IMR-90 (cell line): Measurements from ENCODE around the gene LAIR1. TPM values are rescaled to one million over a fixed set of nuclear protein-coding genes. Genes with fewer than 3 reads are reported as not detected.

Experiments
- ATAC-seq: fragments of 200-7000 bp; cut with Tn5 transposase; 2 replicates; pipeline ENCODE4 v1.9.1; 2020; ENCODE audit warnings: low read depth, mild to moderate bottlenecking, moderate library complexity
- BruUV-seq: library from RNA; stranded (reverse); fragments of 400-500 nt; replicated peaks from 2 replicates; lab custom pipeline; 2021; lab: Mats Ljungman, UMichigan
- CTCF ChIA-PET: fragments of 300-600 bp; formaldehyde crosslinking; extraction: SDS; loops from one replicate; lab custom pipeline; 2021; ENCODE audit warnings: antibody characterized with exemption; lab: Yijun Ruan, JAX
- POLR2A ChIA-PET: fragments of 300-600 bp; sonication (Branson Sonifier 250); formaldehyde crosslinking; loops from one replicate; lab custom pipeline; 2022; ENCODE audit warnings: antibody characterized with exemption; ENCODE audit not compliant: unreplicated experiment; lab: Charles Lee
- DNase-seq: peaks from one replicate; pipeline ENCODE4 v3.0.0; 2013
- H2AFZ ChIP-seq: replicated peaks from 2 replicates; pipeline ENCODE3; 2013; ENCODE audit warnings: low read length, mild to moderate bottlenecking; ENCODE audit not compliant: poor library complexity
- H2AK5ac ChIP-seq: 2 replicates; pipeline ENCODE4 v1.6.1; 2013; ENCODE audit warnings: low read depth, low read length, inconsistent platforms
- H2AK9ac ChIP-seq: replicated peaks from 2 replicates; pipeline ENCODE3; 2013; ENCODE audit warnings: mild to moderate bottlenecking, low read depth, low read length, moderate library complexity; ENCODE audit not compliant: poor library complexity
- H2BK120ac ChIP-seq: 2 replicates; pipeline ENCODE4 v1.6.1; 2013; ENCODE audit warnings: low read depth, low read length, inconsistent platforms
- H2BK15ac ChIP-seq: 3 replicates; pipeline ENCODE4 v1.6.1; 2013; ENCODE audit warnings: low read depth, low read length, inconsistent platforms
- H2BK20ac ChIP-seq: 2 replicates; pipeline ENCODE4 v1.6.1; 2013; ENCODE audit warnings: low read depth, mild to moderate bottlenecking, inconsistent platforms, low read length, moderate library complexity
- H2BK5ac ChIP-seq: 2 replicates; pipeline ENCODE4 v1.6.1; 2013; ENCODE audit warnings: mild to moderate bottlenecking, low read depth, low read length, inconsistent platforms; ENCODE audit not compliant: poor library complexity, severe bottlenecking
- H3K14ac ChIP-seq: replicated peaks from 2 replicates; pipeline ENCODE4 v1.6.1; 2013; ENCODE audit warnings: low read depth, low read length, inconsistent platforms
- H3K18ac ChIP-seq: 2 replicates; pipeline ENCODE4 v1.6.1; 2013; ENCODE audit warnings: low read depth, low read length, control low read depth
- H3K23ac ChIP-seq: 2 replicates; pipeline ENCODE4 v1.6.1; 2013; ENCODE audit warnings: low read depth, low read length, inconsistent platforms
- H3K27ac ChIP-seq: 2 replicates; pipeline ENCODE4 v1.5.1; 2013; ENCODE audit warnings: mild to moderate bottlenecking, control low read depth, low read length; ENCODE audit not compliant: insufficient read depth
- H3K27me3 ChIP-seq: 2 replicates; pipeline ENCODE4 v1.6.1; 2013; ENCODE audit warnings: low read length; ENCODE audit not compliant: control insufficient read depth, insufficient read depth
- H3K36me3 ChIP-seq: 2 replicates; pipeline ENCODE4 v1.6.1; 2013; ENCODE audit warnings: low read length, mixed read lengths; ENCODE audit not compliant: control insufficient read depth, insufficient read depth
- H3K4ac ChIP-seq: 2 replicates; pipeline ENCODE4 v1.6.1; 2013; ENCODE audit warnings: low read depth, low read length, inconsistent platforms
- H3K4me1 ChIP-seq: 2 replicates; pipeline ENCODE4 v1.6.1; 2013; ENCODE audit warnings: low read length, mixed read lengths; ENCODE audit not compliant: control insufficient read depth, insufficient read depth
- H3K4me2 ChIP-seq: 2 replicates; pipeline ENCODE4 v1.6.1; 2013; ENCODE audit warnings: low read depth, mild to moderate bottlenecking, control low read depth, low read length, moderate library complexity
- H3K4me3 ChIP-seq: 2 replicates; pipeline ENCODE4 v1.5.1; 2013; ENCODE audit warnings: low read depth, mild to moderate bottlenecking, control low read depth, low read length, moderate library complexity; ENCODE audit not compliant: insufficient read depth
- H3K56ac ChIP-seq: 2 replicates; pipeline ENCODE4 v1.6.1; 2013; ENCODE audit warnings: low read length, inconsistent platforms; ENCODE audit not compliant: insufficient read depth; ENCODE audit errors: extremely low read depth
- H3K79me1 ChIP-seq, 2 experiments: 2 replicates each; pipeline ENCODE4 v1.6.1; 2013; ENCODE audit warnings: low read length in 2 of 2, inconsistent platforms in 1 of 2, low read depth in 1 of 2
- H3K9ac ChIP-seq: 2 replicates; pipeline ENCODE4 v1.6.1; 2013; ENCODE audit warnings: low read depth, low read length, control low read depth
- H3K9me1 ChIP-seq: 2 replicates; pipeline ENCODE4 v1.6.1; 2013; ENCODE audit warnings: low read length, inconsistent platforms; ENCODE audit not compliant: insufficient read depth
- H3K9me3 ChIP-seq: 2 replicates; pipeline ENCODE4 v1.6.1; 2013; ENCODE audit warnings: low read length; ENCODE audit not compliant: control insufficient read depth, insufficient read depth
- H4K20me1 ChIP-seq: 2 replicates; pipeline ENCODE4 v1.6.1; 2013; ENCODE audit warnings: low read length, inconsistent platforms; ENCODE audit not compliant: insufficient read depth
- H4K5ac ChIP-seq: 2 replicates; pipeline ENCODE4 v1.6.1; 2013; ENCODE audit warnings: mild to moderate bottlenecking, low read depth, low read length, control low read depth
- H4K8ac ChIP-seq, 2 experiments: 2 replicates each; pipeline ENCODE4 v1.6.1; 2013; ENCODE audit warnings: low read depth in 2 of 2, low read length in 2 of 2, control low read depth in 1 of 2, inconsistent platforms in 1 of 2
- H4K91ac ChIP-seq: 2 replicates; pipeline ENCODE4 v1.6.1; 2013; ENCODE audit warnings: low read depth, low read length, inconsistent platforms; ENCODE audit not compliant: insufficient read depth
- BHLHE40 ChIP-seq: fragments of 150-350 bp; IDR thresholded peaks from 2 replicates; pipeline ENCODE4 v1.6.1; 2016; ENCODE audit warnings: mild to moderate bottlenecking, low read depth, low read length
- CEBPB ChIP-seq: IDR thresholded peaks from 2 replicates; pipeline ENCODE4 v1.6.1; 2012; ENCODE audit warnings: low read depth, low read length, improper control_type of control experiment
- CHD1 ChIP-seq: IDR thresholded peaks from 2 replicates; pipeline ENCODE4 v1.6.1; 2012; ENCODE audit warnings: low read depth, low read length, improper control_type of control experiment
- ELK1 ChIP-seq: fragments of 150-350 bp; IDR thresholded peaks from 2 replicates; pipeline ENCODE4 v1.6.1; 2016; ENCODE audit warnings: low read depth, mild to moderate bottlenecking, low read length, moderate library complexity, borderline replicate concordance
- FOS ChIP-seq: fragments of 150-350 bp; IDR thresholded peaks from 2 replicates; pipeline ENCODE4 v1.6.1; 2016; ENCODE audit warnings: low read depth, low read length
- MAFK ChIP-seq: IDR thresholded peaks from 2 replicates; pipeline ENCODE4 v1.6.1; 2012; ENCODE audit warnings: low read depth, low read length, improper control_type of control experiment
- MAZ ChIP-seq: IDR thresholded peaks from 2 replicates; pipeline ENCODE4 v1.6.1; 2012; ENCODE audit warnings: low read depth, mild to moderate bottlenecking, low read length, improper control_type of control experiment, moderate library complexity, borderline replicate concordance
- MXI1 ChIP-seq: IDR thresholded peaks from 2 replicates; pipeline ENCODE4 v1.6.1; 2012; ENCODE audit warnings: low read depth, mild to moderate bottlenecking, low read length, moderate library complexity, borderline replicate concordance
- NFE2L2 ChIP-seq: fragments of 150-350 bp; IDR thresholded peaks from 2 replicates; pipeline ENCODE4 v1.6.1; 2016; ENCODE audit warnings: low read depth, mild to moderate bottlenecking, low read length
- POLR2A ChIP-seq: IDR thresholded peaks from 2 replicates; pipeline ENCODE4 v1.6.1; 2012; ENCODE audit warnings: mild to moderate bottlenecking, low read depth, low read length
- RAD21 ChIP-seq: IDR thresholded peaks from 2 replicates; pipeline ENCODE4 v1.6.1; 2012; ENCODE audit warnings: low read length, improper control_type of control experiment
- RCOR1 ChIP-seq: IDR thresholded peaks from 2 replicates; pipeline ENCODE4 v1.6.1; 2012; ENCODE audit warnings: mild to moderate bottlenecking, low read length, improper control_type of control experiment; ENCODE audit not compliant: insufficient replicate concordance
- RFX5 ChIP-seq: IDR thresholded peaks from 2 replicates; pipeline ENCODE4 v1.8.0; 2012; ENCODE audit warnings: low read depth, mild to moderate bottlenecking, low read length, moderate library complexity
- SMC3 ChIP-seq: fragments of 150-350 bp; IDR thresholded peaks from 2 replicates; pipeline ENCODE4 v1.6.1; 2016; ENCODE audit warnings: low read depth, mild to moderate bottlenecking, antibody characterized with exemption, low read length, moderate library complexity
- WGBS, 2 experiments: methylation state at CpG; one replicate each; pipeline versions ENCODE4 v1.1.5 to v1.1.7; 2013; ENCODE audit warnings: missing lambda C conversion rate in 2 of 2; ENCODE audit not compliant: insufficient read length in 1 of 2; ENCODE audit errors: extremely low coverage in 2 of 2; 5-methylcytosine and 5-hydroxymethylcytosine counted together
- dilution Hi-C: fragments of 300-500 bp; cut with HindIII; formaldehyde crosslinking; loops from one replicate; pipeline ENCODE4 v1.14.3; 2018; ENCODE audit warnings: low sequenced_read_pairs; ENCODE audit not compliant: unreplicated experiment
- in situ Hi-C: fragments of 300-500 bp; cut with MboI; formaldehyde crosslinking; loops from 3 replicates; pipeline ENCODE4 v1.14.3; 2019; ENCODE audit warnings: low sequenced_read_pairs, inconsistent platforms, mixed read lengths
- intact Hi-C: fragments of 100-400 bp; cut with micrococcal nuclease; formaldehyde crosslinking; loops from 2 replicates; pipeline ENCODE4 v1.10.0; 2022
- polyA plus RNA-seq, 3 experiments: library from polyadenylated mRNA; depleted of rRNA; stranded (reverse); fragments of >200 nt; gene quantifications; 2 replicates each; pipeline ENCODE4 v1.2.3, GENCODE V29; 2012; ENCODE audit warnings: low replicate concordance in 1 of 3
- total RNA-seq: library from RNA; depleted of rRNA; stranded (reverse); fragments of >200 nt; gene quantifications from 2 replicates; pipeline ENCODE4 v1.2.3, GENCODE V29; 2012
- TF ChIP-seq, protein P1 (sequence below): fragments of 150-350 bp; IDR thresholded peaks from 2 replicates; pipeline ENCODE4 v1.6.1; 2017; ENCODE audit warnings: mild to moderate bottlenecking, antibody characterized with exemption, low read length, low read depth

LAIR1 gene
- total and polyA plus RNA-seq, 2 of the 4 experiments (the other 2 are of a cell fraction), result not detected

DNA sequence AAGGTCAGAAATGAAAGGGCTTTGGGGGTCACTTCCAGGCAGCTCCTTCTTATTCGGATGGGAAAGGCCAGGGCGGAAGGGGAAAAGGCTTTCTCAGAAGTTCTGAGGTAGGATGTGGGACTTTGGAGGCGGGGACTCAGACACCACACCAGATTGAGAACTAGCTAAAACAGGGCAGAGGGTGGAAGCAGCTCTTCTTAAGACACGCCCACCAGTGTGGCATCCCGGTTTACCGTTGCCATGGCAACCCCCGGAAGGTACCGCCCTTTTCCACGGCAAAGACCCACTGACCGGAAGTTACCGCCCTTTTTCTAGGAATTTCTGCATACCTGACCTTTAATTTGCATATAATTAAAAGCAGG is 48.0 kb downstream of the LAIR1 start (continued):
- TF ChIP-seq ELK1 (no peak), POLR2A (no peak)

GRCh38 chr19:54315956-54316355 is 48.8 kb downstream of the LAIR1 start:
- BruUV-seq, result no TSS peak
- H3K9ac ChIP-seq, result no peak overlapping the region
- no peak overlapping the region for H4K8ac ChIP-seq
- no peak overlapping the region for H3K14ac ChIP-seq
- H3K27me3 ChIP-seq, result no peaks in the 10 kb centered on the region
- no peak overlapping the region for H2BK120ac ChIP-seq
- H2BK5ac ChIP-seq, result no peak overlapping the region
- H4K5ac ChIP-seq, result no peak overlapping the region
- no peaks in the 10 kb centered on the region for H3K36me3 ChIP-seq
- no peaks in the 10 kb centered on the region for H3K9me1 ChIP-seq
- H3K4me2 ChIP-seq, result no peak overlapping the region
- ATAC-seq, result no peak
- TF ChIP-seq CEBPB (no peak), FOS (no peak), RAD21 (no peak), ELK1 (no peak), BHLHE40 (no peak), NFE2L2 (no peak), POLR2A (no peak), MXI1 (no peak), RFX5 (no peak), CHD1 (no peak), SMC3 (no peak), MAZ (no peak), MAFK (no peak), RCOR1 (no peak)
- TF ChIP-seq, protein P1, sequence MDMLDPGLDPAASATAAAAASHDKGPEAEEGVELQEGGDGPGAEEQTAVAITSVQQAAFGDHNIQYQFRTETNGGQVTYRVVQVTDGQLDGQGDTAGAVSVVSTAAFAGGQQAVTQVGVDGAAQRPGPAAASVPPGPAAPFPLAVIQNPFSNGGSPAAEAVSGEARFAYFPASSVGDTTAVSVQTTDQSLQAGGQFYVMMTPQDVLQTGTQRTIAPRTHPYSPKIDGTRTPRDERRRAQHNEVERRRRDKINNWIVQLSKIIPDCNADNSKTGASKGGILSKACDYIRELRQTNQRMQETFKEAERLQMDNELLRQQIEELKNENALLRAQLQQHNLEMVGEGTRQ, result no peak
- CTCF ChIA-PET, result no interaction called here
- H3K4me1 ChIP-seq, result no peaks in the 10 kb centered on the region
- H3K56ac ChIP-seq, result no peak overlapping the region
- H3K9me3 ChIP-seq, result no peaks in the 10 kb centered on the region; the same call in 1 of the 2 replicates
- no peak overlapping the region for H3K18ac ChIP-seq
- POLR2A ChIA-PET, result no interaction called here
- in situ Hi-C loops (no loop called here), intact Hi-C loops (no loop called here), dilution Hi-C loops (no loop called here)
- H3K4ac ChIP-seq, result no peak overlapping the region
- no peaks in the 10 kb centered on the region for H3K79me1 ChIP-seq
- H3K4me3 ChIP-seq, result no peak overlapping the region
- no peak overlapping the region for H2BK15ac ChIP-seq
- H3K27ac ChIP-seq, result no peak overlapping the region
- no peaks in the 10 kb centered on the region for H4K20me1 ChIP-seq
- no peak overlapping the region for H2BK20ac ChIP-seq
- no peak overlapping the region for H2AK9ac ChIP-seq
- no peak overlapping the region for H3K23ac ChIP-seq
- H2AFZ ChIP-seq, result no peak overlapping the region
- no peak overlapping the region for H2AK5ac ChIP-seq
- no peak for DNase-seq
- 20% methylated on average over 1 of the region's 10 CpGs; no CpG with 5 or more reads in 1 of the 2 experiments for WGBS, 2 experiments
- no peak overlapping the region for H4K91ac ChIP-seq
